HepG2 (cell line): ENCODE results near the gene ZNF653.

ENCODE experiments used
- KAT8 ChIP-seq: IDR thresholded peaks from 2 replicates; pipeline ENCODE4 v1.6.1; 2016; ENCODE audit warnings: missing genetic modification reagents, missing compliant biosample characterization
- MAZ ChIP-seq, 2 experiments: sonication (generic) in 1 of 2; formaldehyde crosslinking in 1 of 2; IDR thresholded peaks; 2 replicates each; pipeline versions ENCODE4 v1.5.0 to v1.6.1; 2012 to 2020; ENCODE audit warnings: low read depth in 2 of 2, mild to moderate bottlenecking in 2 of 2, borderline replicate concordance in 1 of 2, improper control_type of control experiment in 1 of 2, low read length in 1 of 2, missing genetic modification reagents in 1 of 2, moderate library complexity in 1 of 2
- RAD21 ChIP-seq: fragments of 450-650 bp; formaldehyde crosslinking; IDR thresholded peaks from 2 replicates; pipeline ENCODE4 v1.5.0; 2020; ENCODE audit warnings: mild to moderate bottlenecking
- SALL2 ChIP-seq: sonication (generic); formaldehyde crosslinking; IDR thresholded peaks from 2 replicates; pipeline ENCODE4 v1.8.1; 2023; ENCODE audit warnings: mild to moderate bottlenecking, missing genetic modification reagents, inconsistent platforms
- TCF7 ChIP-seq: sonication (generic); IDR thresholded peaks from 2 replicates; pipeline ENCODE4 v1.6.1; 2016; ENCODE audit warnings: antibody characterized with exemption, low read depth
- TF ChIP-seq, protein P1 (sequence below), 2 experiments: IDR thresholded peaks; 2 replicates each; pipeline ENCODE4 v1.6.1; 2011 to 2012; ENCODE audit warnings: low read length in 2 of 2, borderline replicate concordance in 1 of 2, low read depth in 1 of 2, mild to moderate bottlenecking in 1 of 2, moderate library complexity in 1 of 2
- TF ChIP-seq, protein P2 (sequence below): sonication (generic); formaldehyde crosslinking; IDR thresholded peaks from 2 replicates; pipeline ENCODE4 v1.5.0; 2020; ENCODE audit warnings: mild to moderate bottlenecking, missing genetic modification reagents, moderate library complexity

DNA sequence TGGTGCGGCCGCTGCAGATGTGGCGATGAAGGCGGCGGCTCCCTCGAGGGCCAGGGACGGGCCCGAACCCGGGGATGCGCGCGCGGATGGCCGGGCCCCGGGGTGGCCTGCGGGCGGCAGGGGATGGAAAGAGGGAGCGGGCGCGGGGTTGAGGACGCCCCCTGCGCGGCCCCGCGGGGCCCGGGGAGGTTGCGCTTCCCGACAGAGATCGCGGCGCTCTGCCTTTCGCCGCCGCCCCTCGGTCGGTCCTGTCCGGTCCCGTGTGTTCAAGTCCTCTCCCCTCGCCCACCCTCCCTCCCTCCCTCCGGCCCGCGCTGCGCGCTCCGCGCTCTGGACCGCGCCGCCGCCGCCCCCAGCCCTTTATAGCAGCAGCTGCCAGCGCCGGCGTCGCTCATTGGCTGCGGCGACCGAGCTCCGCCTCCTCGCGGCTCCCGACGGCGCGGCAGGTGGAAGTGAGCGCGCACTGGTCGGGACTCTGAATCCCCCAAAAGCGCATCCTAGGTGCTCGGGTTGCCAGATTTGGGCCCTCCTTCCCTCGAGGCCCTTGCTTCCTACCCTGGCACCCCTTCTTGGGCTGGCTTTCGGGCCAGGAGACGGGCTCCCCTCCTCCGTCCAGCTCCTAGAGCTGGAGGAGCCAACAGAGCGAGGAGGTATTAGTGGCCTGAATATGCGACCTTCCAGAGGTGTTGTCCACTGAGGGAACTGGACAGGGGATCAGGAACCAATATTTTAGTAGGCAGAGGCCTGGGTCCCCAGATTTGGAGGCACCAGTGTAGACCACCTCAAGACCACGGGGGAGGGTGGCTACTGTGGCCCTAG is 24.7 kb downstream of the ZNF653 start, which contains the start of gene ELAVL3:
- TF ChIP-seq, protein P1, sequence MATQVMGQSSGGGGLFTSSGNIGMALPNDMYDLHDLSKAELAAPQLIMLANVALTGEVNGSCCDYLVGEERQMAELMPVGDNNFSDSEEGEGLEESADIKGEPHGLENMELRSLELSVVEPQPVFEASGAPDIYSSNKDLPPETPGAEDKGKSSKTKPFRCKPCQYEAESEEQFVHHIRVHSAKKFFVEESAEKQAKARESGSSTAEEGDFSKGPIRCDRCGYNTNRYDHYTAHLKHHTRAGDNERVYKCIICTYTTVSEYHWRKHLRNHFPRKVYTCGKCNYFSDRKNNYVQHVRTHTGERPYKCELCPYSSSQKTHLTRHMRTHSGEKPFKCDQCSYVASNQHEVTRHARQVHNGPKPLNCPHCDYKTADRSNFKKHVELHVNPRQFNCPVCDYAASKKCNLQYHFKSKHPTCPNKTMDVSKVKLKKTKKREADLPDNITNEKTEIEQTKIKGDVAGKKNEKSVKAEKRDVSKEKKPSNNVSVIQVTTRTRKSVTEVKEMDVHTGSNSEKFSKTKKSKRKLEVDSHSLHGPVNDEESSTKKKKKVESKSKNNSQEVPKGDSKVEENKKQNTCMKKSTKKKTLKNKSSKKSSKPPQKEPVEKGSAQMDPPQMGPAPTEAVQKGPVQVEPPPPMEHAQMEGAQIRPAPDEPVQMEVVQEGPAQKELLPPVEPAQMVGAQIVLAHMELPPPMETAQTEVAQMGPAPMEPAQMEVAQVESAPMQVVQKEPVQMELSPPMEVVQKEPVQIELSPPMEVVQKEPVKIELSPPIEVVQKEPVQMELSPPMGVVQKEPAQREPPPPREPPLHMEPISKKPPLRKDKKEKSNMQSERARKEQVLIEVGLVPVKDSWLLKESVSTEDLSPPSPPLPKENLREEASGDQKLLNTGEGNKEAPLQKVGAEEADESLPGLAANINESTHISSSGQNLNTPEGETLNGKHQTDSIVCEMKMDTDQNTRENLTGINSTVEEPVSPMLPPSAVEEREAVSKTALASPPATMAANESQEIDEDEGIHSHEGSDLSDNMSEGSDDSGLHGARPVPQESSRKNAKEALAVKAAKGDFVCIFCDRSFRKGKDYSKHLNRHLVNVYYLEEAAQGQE (IDR thresholded peaks at IDR 0.05; ENCODE audit: borderline replicate concordance in 1 of 2, low read depth in 1 of 2, low read length in 2 of 2), result no peak
- TF ChIP-seq, protein P2, sequence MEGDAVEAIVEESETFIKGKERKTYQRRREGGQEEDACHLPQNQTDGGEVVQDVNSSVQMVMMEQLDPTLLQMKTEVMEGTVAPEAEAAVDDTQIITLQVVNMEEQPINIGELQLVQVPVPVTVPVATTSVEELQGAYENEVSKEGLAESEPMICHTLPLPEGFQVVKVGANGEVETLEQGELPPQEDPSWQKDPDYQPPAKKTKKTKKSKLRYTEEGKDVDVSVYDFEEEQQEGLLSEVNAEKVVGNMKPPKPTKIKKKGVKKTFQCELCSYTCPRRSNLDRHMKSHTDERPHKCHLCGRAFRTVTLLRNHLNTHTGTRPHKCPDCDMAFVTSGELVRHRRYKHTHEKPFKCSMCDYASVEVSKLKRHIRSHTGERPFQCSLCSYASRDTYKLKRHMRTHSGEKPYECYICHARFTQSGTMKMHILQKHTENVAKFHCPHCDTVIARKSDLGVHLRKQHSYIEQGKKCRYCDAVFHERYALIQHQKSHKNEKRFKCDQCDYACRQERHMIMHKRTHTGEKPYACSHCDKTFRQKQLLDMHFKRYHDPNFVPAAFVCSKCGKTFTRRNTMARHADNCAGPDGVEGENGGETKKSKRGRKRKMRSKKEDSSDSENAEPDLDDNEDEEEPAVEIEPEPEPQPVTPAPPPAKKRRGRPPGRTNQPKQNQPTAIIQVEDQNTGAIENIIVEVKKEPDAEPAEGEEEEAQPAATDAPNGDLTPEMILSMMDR (CRISPR knock-in tag), result no peak
- TF ChIP-seq RAD21 (CRISPR knock-in tag) (no peak), KAT8 (CRISPR knock-in tag) (no peak), TCF7 (no peak), MAZ (IDR thresholded peaks at IDR 0.05; ENCODE audit: borderline replicate concordance, low read depth, low read length) (no peak), MAZ (CRISPR knock-in tag; IDR thresholded peaks at IDR 0.05; ENCODE audit: low read depth) (no peak), SALL2 (CRISPR knock-in tag) (no peak)
